Ishikawa (cell line): ENCODE measurements around the gene MLLT3.

Experiments
- CEBPB ChIP-seq: IDR thresholded peaks from 2 replicates; pipeline ENCODE4 v1.6.1; 2012
- CREB1 ChIP-seq: IDR thresholded peaks from 2 replicates; pipeline ENCODE4 v1.6.1; 2012; ENCODE audit warnings: low read depth
- EGR1 ChIP-seq: IDR thresholded peaks from 2 replicates; pipeline ENCODE4 v1.6.1; 2012
- EP300 ChIP-seq: IDR thresholded peaks from 2 replicates; pipeline ENCODE4 v1.6.1; 2012; ENCODE audit warnings: borderline replicate concordance
- FOXM1 ChIP-seq: IDR thresholded peaks from 2 replicates; pipeline ENCODE4 v1.6.1; 2012; ENCODE audit warnings: low read depth, borderline replicate concordance
- MAX ChIP-seq: IDR thresholded peaks from 2 replicates; pipeline ENCODE4 v1.6.1; 2012
- NFIC ChIP-seq: IDR thresholded peaks from 2 replicates; pipeline ENCODE4 v1.6.1; 2012
- RAD21 ChIP-seq: IDR thresholded peaks from 2 replicates; pipeline ENCODE4 v1.6.1; 2012; ENCODE audit warnings: low read depth
- REST ChIP-seq: IDR thresholded peaks from 2 replicates; pipeline ENCODE4 v1.6.1; 2012; ENCODE audit warnings: low read depth, mild to moderate bottlenecking
- TAF1 ChIP-seq: IDR thresholded peaks from 2 replicates; pipeline ENCODE4 v1.6.1; 2012; ENCODE audit warnings: low read depth, mild to moderate bottlenecking
- TCF12 ChIP-seq: IDR thresholded peaks from 2 replicates; pipeline ENCODE4 v1.6.1; 2012; ENCODE audit warnings: low read depth
- TEAD4 ChIP-seq: IDR thresholded peaks from 2 replicates; pipeline ENCODE4 v1.6.1; 2012
- USF1 ChIP-seq: IDR thresholded peaks from 2 replicates; pipeline ENCODE4 v1.6.1; 2012
- YY1 ChIP-seq: IDR thresholded peaks from 2 replicates; pipeline ENCODE4 v1.6.1; 2012; ENCODE audit warnings: low read depth
- ZBTB7A ChIP-seq: IDR thresholded peaks from 2 replicates; pipeline ENCODE4 v1.6.1; 2012; ENCODE audit warnings: low read depth

The MLLT3 gene

GRCh38 chr9:20636888-20637440 lies 14.7 kb upstream of the MLLT3 start:
- TF ChIP-seq FOXM1: no peak

- TF ChIP-seq EGR1: no peak
- TF ChIP-seq TEAD4: no peak
- no peak for TF ChIP-seq USF1
- TF ChIP-seq EP300: no peak
- TF ChIP-seq NFIC: no peak
- no peak for TF ChIP-seq TCF12
- TF ChIP-seq CREB1: no peak
- no peak for TF ChIP-seq MAX
- no peak for TF ChIP-seq TAF1
- no peak for TF ChIP-seq YY1
- no peak for TF ChIP-seq FOXM1
- no peak for TF ChIP-seq ZBTB7A
- no peak for TF ChIP-seq REST
- no peak for TF ChIP-seq CEBPB
- TF ChIP-seq RAD21: no peak
Observed at GRCh38 chr9:20634895-20635294, 12.6 kb upstream of the MLLT3 start.

GRCh38 chr9:20632705-20633104 lies 10.4 kb upstream of the MLLT3 start:
- TF ChIP-seq USF1 (no peak), MAX (no peak), EP300 (no peak), TCF12 (no peak), CREB1 (no peak), REST (no peak), YY1 (no peak), TAF1 (no peak), EGR1 (no peak), CEBPB (no peak), ZBTB7A (no peak), RAD21 (no peak), FOXM1 (no peak), NFIC (no peak), TEAD4 (no peak)

GRCh38 chr9:20630241-20630943 lies 8.1 kb upstream of the MLLT3 start:
- no peak for TF ChIP-seq EP300
- no peak for TF ChIP-seq NFIC
- no peak for TF ChIP-seq FOXM1
- TF ChIP-seq RAD21: no peak
- TF ChIP-seq REST: no peak
- TF ChIP-seq EGR1: no peak
- no peak for TF ChIP-seq ZBTB7A

- TF ChIP-seq TAF1 (no peak), NFIC (no peak), CREB1 (no peak), FOXM1 (no peak), RAD21 (no peak), ZBTB7A (no peak), USF1 (no peak), YY1 (no peak), EGR1 (no peak), CEBPB (no peak), EP300 (no peak), TEAD4 (no peak), MAX (no peak), TCF12 (no peak), REST (no peak)
Observed at GRCh38 chr9:20625003-20625349, 2.7 kb upstream of the MLLT3 start.
